SKM-1 treated with dmso at 0.1 percent for 144 hours (cell line): ENCODE measurements around the gene SHKBP1.

ENCODE experiments used
- DNase-seq: peaks from one replicate; lab custom pipeline; 2025; ENCODE audit not compliant: unreplicated experiment; lab: John Stamatoyannopoulos, UW

SHKBP1 gene

DNA sequence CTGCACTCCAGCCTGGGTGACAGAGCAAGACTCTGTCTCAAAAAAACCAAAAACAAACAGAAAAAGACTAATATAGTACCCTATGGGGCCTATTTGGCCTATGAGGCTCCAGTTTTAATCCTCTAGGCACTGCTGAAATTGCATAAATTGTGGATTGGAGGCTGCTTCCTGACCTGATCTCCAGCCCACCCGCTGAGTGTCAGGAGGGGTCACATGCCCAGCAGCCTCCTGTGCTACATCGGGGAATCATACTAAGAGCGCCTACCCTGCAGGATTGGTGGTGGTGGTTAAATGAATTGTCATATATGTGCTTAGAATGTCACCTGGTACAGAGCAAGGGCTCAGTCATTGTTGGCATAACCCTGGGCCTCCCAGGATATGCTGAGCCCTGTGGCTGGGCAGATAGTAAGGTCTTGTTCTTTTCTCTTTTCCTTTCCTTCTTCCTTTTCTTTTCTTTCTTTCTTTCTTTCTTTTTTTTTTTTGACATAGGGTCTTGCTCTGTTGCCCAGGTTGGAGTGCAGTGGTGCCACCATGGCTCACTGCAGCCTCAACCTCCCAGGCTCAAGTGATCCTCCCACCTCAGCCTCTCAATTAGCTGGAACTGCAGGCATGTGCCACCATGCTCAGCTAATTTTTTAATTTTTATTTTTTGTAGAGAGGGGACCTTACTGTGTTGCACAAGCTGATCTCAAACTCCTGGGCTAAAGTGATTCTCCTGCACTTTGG lies 55.8 kb downstream of the SHKBP1 start:
- DNase-seq, result no peak

GRCh38 chr19:40633207-40633606 lies 56.5 kb downstream of the SHKBP1 start:
- DNase-seq, result no peak

GRCh38 chr19:40638327-40638726 lies 61.7 kb downstream of the SHKBP1 start:
- DNase-seq, result no peak

DNA sequence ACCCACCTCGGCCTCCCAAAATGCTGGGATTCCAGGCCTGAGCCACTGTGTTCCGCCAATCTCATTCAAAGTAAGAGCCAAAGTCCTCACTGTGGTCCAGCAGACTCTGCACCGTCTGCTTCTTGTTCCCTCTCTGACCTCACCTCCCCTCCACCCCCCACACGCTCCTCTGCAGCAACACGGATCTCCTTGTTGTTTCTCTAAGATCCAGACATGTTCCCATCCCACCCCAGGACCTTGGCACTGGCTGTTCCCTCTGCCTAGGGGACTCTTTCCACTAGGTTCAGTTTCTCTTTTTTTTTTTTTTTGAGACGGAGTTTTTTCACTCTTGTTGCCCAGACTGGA lies 62.9 kb downstream of the SHKBP1 start:
- no peak for DNase-seq

DNA sequence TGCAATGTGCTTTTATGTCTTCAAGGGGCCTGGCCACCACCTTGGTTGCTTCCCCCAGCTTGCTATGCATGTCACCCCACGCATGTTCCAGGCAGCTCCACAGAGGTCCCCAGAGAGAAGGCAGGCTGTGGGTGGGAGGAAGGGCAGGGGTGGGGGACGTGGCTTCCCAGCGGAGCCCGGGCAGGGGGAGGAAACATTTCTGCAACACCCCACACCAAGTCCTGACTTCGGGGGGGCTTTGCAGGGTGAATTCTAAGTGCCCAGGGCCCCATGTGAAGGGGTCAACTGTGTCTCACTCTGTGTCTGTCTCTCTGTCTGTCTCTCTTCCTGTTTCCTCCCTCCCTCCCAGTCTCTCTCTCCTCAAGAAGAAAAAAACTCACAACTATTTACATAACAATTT lies 64.1 kb downstream of the SHKBP1 start:
- DNase-seq, result no peak
